Measurements from ENCODE around the gene MRPL10. TPM values are rescaled to one million over a fixed set of nuclear protein-coding genes. Genes with fewer than 3 reads are reported as not detected.

Gene MRPL10
- total and polyA plus RNA-seq, 10 of the 15 experiments (the other 5 are each of a cell fraction or from before 2014, with no cell fraction given), result 18.9 to 61.9 (median 47.3) TPM

GRCh38 chr17:47875011-47875985, 44.0 kb upstream of the MRPL10 start (continued):
- TF ChIP-seq RELB (IDR thresholded peaks at IDR 0.05; ENCODE audit: low read depth), result no peak
- TF ChIP-seq E2F8 (IDR thresholded peaks at IDR 0.05; ENCODE audit: low read depth, partially characterized antibody), result no peak

- Histone ChIP-seq H3K4me3 (no peak overlapping the region), H2AFZ (ENCODE audit: control insufficient read depth, low read depth, low read length) (no peak overlapping the region), H3K4me1 (ENCODE audit: control insufficient read depth, insufficient read depth, low read length) (peaks cover 6% of the 10 kb centered on the region; the same call in 1 of the 2 replicates), H3K27me3 (replicated peaks in 1 of 2; ENCODE audit: control insufficient read depth in 2 of 2, insufficient read depth in 2 of 2, low read length in 1 of 2) (peaks cover under 1 to 10% of the 10 kb centered on the region in 2 experiments), H3K9me3 (replicated peaks; ENCODE audit: control insufficient read depth, insufficient read depth, low read length) (no peaks in the 10 kb centered on the region), H3K27ac (ENCODE audit: control insufficient read depth, insufficient read depth) (no peak overlapping the region), H4K20me1 (ENCODE audit: control insufficient read depth, insufficient read depth) (no peaks in the 10 kb centered on the region), H3K79me2 (ENCODE audit: control insufficient read depth, insufficient read depth, low read length) (no peaks in the 10 kb centered on the region), H3K36me3 (ENCODE audit: control insufficient read depth in 2 of 2, insufficient read depth in 2 of 2, low read length in 1 of 2) (no peaks in the 10 kb centered on the region), H3K4me2 (ENCODE audit: control insufficient read depth, insufficient read depth) (no peak overlapping the region), H3K9ac (ENCODE audit: control insufficient read depth, insufficient read depth, low read length) (no peak overlapping the region)
- intact Hi-C loops (cut with micrococcal nuclease; ENCODE audit: unreplicated experiment), result no loop called here
- no peak for ATAC-seq
- CTCF ChIA-PET, result interaction anchor here (1.1 to 1.8 kb wide), 2 partner anchors 29 to 31 kb away, joined by 3 to 9 read pairs; no protein-coding TSS in a partner anchor
- SMC1A ChIA-PET (ENCODE audit: uncharacterized antibody, unreplicated experiment), result interaction anchor here (1.2 kb wide), 1 partner anchor 31 kb away, joined by 3 read pairs; no protein-coding TSS in a partner anchor
- BruUV-seq (replicated peaks), result no TSS peak
- RAD21 ChIA-PET (ENCODE audit: unreplicated experiment), result no interaction called here
- no peak for FAIRE-seq
- 43% methylated on average over 4 of the region's 4 CpGs for WGBS (ENCODE audit: insufficient coverage, insufficient replicate concordance, low lambda C conversion rate, missing lambda C conversion rate)
- DNase-seq (ENCODE audit: low read depth, low spot score), result no peak
- in situ Hi-C loops (cut with MboI), result no loop called here
- POLR2A ChIA-PET, result interaction anchor here (0.7 kb wide), 1 partner anchor 9 kb away, joined by 3 read pairs; no protein-coding TSS in a partner anchor
- TF ChIP-seq SMAD5 (IDR thresholded peaks at IDR 0.05; ENCODE audit: low read depth) (no peak), POLR2A (IDR thresholded peaks at IDR 0.05; ENCODE audit: low read depth, low read length) (no peak), IKZF1 (conservative IDR thresholded peaks at IDR 0.05) (no peak), KAT2A (conservative IDR thresholded peaks at IDR 0.05; ENCODE audit: control insufficient read depth, low read depth, low read length) (no peak), BCLAF1 (IDR thresholded peaks at IDR 0.05) (no peak)
Observed at GRCh38 chr17:47873200-47874090, 42.1 kb upstream of the MRPL10 start.
